HG02678 (cell line): ENCODE results near the gene PAN2.
"Not testable (repeated sequence)": the region's sequence is repeated elsewhere in the genome, so short reads cannot be mapped to it uniquely, and the experiment has no call there.

Experiments
- ATAC-seq: cut with Tn5 transposase; IDR thresholded peaks from one replicate; pipeline ENCODE4 v1.9.1; 2021; ENCODE audit warnings: mild to moderate bottlenecking, moderate library complexity; ENCODE audit not compliant: unreplicated experiment

Gene PAN2

DNA sequence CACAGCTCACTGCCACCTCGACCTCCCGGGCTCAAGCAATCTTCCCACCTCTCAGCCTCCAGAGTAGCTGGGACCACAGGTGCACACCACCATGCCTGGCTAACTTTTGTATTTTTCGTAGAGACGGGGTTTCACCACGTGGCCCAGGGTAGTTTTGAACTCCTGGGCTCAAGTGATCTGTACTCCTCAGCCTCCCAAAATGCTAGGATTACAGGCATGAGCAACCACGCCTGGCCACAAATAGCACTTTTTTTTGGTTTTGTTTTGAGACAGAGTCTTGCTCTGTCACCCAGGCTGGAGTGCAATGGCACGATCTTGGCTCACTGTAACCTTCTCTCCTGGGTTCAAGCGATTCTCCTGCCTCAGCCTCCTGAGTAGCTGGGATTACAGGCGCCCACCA is 13.5 kb upstream of the PAN2 start:
- not testable (repeated sequence) for ATAC-seq

DNA sequence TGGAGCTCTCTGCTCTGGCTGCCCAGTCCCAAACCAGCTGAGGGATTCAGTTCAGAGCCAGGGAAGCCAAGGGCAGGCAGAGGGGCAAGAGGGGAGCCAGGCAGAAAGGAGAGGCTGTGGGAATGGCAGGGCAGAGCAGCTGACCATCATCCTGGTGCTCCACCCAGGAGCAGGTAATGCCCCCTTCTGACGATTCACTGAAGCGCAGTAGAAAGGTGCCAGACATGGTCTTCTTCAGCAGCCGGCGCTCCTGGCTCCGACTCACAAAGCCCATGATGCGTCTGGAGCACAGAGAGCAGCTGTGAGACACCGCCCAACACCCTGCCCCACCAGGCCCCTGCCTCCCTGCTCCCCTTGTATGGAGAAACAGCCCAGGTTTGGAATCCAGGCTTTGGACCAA is 12.9 kb upstream of the PAN2 start:
- ATAC-seq = no peak

DNA sequence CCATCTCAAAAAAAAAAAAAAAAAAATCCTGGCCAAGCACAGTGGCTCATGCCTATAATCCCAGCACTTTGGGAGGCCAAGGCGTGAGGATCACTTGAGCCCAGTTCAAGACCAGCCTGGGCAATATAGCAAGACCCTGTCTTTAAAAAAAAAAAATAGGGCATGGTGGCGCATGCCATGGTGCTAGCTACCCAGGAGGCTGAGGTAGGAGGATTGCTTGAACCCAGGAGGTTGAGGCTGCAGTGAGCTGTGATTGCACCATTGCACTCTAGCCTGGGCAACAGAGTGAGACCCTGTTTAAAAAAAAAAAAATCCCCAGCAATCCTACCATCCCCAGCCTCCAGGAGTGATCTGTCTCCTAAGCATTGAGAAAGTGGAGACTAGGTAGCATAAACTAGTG is 8.5 kb upstream of the PAN2 start:
- not testable (repeated sequence) for ATAC-seq

DNA sequence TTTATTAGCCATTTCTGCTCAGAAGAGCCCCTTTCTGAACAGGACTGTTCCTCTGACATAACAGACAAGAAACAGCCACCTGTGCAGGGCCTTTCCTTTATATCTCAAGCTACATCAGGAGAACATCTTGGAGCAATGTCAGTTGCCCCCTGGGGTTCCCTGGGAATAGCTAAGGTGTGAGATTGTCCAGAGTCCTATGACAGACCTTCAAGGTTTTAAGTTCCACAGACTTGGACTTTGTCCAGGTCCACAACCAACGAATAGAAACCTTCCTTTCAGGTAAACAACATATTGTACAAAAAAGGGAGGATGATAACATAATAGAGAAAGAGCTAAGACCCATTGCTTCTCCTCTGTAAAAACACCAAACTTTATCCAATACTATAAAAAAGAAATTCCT is 7.8 kb upstream of the PAN2 start:
- ATAC-seq = no peak

DNA sequence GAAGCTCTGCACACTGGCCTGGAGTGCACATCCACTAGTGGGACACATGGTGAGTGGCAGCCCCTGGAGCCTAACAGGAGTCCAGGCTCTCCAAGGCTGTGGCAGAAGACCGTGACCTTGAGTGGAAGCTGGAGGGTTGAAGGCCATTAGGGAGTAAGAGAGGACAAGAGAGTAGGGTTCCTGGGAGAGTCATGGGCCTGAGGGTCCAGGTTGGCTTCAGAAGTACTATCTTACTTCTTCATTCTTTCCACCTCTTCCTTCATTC is 5.3 kb upstream of the PAN2 start:
- ATAC-seq = no peak

DNA sequence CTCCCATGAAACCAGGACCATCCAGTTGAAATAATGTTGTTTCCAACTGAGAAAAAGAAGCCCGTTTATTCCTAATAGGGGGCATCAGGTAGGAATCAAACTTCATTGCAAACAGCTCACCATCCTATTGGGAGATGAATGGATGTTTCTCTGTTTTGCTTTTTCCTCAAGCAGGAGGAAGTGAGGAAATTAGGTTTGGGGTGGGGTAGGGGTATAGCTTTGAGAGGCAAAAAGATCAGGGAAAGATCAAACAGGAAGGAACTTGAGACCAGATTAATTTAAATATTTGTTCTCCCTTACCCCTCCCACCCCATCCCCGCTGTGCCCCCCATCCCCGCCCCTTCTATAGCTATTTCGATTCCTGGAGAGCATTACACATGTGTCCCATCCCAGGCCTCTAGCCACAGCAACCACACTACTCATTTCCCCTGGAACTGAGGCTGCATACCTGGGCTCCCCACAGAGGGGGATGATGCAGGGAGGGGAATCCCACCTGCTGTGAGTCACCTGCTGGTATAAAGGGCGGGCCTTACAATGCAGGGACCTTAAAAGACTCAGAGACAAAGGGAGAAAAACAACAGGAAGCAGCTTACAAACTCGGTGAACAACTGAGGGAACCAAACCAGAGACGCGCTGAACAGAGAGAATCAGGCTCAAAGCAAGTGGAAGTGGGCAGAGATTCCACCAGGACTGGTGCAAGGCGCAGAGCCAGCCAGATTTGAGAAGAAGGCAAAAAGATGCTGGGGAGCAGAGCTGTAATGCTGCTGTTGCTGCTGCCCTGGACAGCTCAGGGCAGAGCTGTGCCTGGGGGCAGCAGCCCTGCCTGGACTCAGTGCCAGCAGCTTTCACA is 4.7 kb upstream of the PAN2 start, which contains the start of gene IL23A:
Gene IL23A (plus strand): TSS at position 577 of the 850 bp plus-strand sequence. CDS start 161 bp downstream, at position 738.
- no peak for ATAC-seq

DNA sequence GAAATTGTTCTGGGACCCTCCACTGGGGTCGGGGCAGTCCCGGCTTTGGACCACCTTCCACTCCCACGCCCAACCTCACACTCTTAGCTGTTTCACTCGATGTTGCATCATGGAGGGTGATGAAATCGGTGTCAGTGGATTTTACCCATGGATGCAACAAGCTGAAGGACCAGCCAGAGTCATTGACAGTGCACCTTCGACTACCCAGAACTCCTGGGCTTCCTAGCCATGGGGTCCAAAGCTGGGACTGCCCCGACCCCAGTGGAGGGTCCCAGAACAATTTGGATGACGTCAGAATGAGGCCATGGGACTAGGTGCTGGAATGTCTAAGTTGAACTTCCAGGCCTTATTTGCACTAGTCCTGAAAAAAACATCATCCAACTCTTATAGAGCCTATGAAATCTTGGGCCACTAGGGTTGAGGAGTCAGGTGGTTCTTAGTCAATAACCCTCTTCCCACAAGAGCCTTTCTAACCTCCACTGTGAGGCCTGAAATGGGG is 4.0 kb upstream of the PAN2 start:
- no peak for ATAC-seq

DNA sequence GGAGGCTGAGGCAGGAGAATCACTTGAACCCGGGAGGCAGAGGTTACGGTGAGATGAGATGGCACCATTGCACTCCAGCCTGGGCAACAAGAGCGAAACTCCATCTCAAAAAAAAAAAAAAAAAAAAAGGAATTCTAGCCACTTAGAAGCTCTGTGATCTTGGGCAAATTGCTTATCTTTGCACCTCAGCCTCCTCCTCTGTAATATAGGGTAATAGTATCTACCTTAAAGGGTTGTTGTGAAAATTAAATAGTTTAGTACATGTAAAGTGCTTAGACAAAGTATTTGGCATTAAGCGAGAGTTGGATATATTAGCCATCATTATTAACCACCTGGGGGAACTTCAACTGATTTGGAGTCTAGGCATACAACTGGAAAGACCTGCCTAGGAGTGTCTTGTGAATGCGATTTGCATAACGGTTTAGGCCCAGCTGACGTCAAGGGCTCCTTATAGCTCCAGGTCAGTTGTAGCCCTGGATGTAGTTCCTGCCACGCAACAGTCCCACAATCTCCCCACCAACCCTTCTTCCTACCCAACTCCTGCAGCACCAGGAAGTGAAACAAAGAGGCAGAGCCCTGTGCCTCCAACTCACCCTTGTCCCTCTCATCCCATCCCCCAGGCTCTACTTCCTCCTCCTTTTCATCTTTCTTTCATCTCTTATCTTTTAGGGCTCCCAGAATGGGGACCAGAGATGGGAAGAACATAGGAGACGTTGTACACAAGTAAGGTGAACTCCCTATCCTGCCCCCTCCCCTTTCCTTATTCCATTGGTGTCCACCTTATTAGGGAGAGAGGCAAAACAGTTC is 2.8 kb upstream of the PAN2 start:
- ATAC-seq = no peak

DNA sequence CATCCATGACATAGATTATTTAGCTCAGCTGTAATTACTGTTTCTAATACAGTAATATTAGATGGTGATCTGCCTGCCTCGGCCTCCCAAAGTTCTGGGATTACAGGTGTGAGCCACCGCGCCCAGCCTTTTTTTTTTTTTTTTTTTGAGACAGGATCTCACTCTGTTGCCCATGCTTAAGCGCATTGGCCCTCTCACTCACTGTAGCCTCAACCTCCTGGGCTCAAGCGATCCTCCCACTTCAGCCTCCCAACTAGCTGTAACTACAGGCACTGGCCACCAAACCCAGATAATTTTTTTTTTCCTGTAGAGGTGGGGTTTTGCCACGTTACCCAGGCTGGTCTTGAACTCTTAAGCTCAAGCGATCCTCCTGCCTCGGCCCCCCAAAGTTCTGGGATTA is 1.7 kb upstream of the PAN2 start:
- not testable (repeated sequence) for ATAC-seq

DNA sequence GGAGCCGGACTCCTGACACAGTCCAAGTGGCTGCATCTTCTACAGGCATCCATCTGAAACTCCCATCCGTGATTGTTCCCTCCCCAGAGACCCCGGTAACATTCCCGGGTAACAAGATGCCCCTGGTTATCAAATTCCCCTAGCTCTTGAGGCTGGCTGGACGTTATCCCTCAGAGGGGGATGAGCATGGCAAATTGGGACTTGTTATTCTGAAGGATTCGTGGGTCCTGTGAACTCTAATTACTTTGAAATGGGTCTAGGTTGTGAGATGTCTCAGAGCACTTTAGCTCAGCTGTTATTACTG is 642 bp upstream of the PAN2 start:
- no peak for ATAC-seq

DNA sequence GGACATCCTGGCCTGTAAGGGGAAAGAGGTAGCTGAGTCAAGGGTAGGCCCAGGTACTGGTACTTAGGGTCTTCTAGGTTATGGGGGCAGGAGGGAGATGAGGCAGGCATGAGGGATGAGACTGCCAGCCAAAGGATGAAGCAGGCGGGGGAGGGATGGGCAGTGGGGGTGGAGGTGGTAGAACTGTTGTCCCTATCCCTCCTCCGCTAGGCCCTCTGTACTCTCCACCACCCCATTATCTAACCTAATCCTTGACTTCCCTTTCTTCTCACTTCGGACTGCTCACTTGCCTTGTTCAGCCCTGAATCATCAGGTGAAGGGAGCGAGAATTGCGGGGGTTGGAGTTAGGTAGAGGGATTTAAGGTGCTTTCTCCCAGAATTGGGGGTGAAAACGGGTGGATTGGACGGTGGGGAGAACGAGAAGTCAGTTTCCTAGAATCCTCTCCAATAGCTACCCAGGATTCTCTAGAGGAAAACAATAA is 562 bp downstream of the PAN2 start:
- ATAC-seq = no peak

DNA sequence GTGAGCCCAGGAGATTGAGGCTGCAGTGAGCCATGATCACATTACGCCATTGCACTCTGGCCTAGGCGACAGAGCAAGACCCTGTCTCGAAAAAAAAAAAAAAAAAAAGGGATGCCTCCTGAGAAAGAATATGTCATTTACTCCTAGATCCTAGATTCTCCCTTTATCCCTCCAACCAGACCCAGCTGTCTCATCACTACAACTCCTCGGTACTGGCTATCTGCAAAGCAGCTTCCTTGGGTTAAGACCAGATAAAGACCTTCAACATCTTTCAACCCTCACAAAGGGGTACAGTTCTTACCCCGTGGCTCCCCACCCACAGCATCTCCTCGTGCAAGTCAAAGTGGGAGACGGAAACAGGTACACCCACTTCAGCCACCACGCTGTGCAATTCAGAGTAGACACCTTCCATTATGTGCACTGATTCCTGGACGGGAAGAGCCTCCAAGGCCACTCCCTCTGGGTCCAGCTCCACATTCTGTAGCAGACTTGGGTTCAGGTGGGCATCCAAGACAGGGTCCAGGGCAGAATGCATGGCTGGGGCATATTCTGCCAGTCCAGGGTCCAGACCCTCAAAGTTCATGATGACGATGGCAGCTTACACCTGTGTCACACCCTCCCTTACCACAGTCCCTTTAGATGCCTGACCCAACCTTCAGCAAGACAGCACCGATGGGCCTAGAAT is 1.1 kb downstream of the PAN2 start:
- no peak for ATAC-seq

DNA sequence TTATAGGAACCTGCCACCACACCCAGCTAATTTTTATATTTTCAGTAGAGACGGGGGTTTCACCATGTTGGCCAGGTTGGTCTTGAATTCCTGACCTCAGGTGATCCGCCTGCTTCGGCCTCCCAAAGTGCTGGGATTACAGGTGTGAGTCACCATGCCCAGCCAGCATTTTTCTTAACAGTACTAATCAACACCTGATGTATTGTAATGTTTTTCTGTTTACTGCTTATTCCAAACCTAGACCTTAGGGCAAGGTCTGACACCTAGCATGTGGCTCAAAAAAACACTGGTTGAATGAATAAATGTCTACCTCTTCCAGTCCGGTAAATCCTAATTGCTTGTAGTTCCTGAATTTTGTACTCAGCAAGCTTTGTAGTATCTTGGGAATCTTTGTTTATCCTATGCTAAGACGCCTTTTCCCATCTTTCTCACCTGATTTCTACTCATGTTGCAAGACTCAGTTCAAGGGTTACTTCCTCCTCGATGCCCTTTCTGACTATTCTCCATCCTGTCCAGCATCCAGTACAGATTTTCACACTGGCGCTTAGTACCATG is 2.8 kb downstream of the PAN2 start:
- no peak for ATAC-seq

DNA sequence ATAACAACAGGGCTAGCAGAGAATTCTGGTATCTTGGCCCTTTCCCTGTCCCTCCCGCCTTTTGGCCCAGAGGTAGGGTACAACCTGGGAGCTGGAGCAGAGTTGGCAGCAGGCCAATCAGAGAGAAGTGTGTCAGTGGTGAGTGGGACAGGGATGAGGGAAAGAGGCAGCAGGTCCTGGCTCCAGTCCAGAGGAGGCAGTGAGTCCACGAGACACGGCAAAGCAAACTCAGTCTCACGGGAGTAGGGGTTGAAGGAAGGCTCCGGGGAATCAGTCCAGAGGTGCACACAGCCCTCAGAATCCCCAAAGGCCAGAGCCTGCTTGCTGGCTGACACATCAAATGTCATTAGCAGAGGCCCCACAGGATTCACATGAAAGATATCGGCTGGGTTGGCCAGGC is 7.3 kb downstream of the PAN2 start:
- no peak for ATAC-seq

DNA sequence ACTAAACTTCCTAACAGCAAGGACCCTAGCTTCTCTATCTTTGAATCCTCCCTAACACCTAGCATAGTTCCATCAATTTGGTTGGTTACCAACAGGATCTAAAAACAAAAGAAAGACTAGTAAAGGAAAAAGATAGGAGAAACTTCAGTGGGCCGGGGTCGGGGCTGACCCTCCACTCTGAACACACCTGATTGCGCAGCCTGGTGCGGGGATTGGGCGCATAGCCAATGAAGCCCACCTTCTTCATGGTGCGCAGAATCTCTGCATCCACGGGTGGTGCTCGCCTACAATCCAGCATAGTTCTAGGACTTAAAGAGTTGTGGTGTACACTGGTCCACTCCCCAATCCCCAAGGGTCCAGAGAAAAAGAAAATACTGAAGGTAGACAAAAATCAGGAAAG is 7.7 kb downstream of the PAN2 start:
- no peak for ATAC-seq

DNA sequence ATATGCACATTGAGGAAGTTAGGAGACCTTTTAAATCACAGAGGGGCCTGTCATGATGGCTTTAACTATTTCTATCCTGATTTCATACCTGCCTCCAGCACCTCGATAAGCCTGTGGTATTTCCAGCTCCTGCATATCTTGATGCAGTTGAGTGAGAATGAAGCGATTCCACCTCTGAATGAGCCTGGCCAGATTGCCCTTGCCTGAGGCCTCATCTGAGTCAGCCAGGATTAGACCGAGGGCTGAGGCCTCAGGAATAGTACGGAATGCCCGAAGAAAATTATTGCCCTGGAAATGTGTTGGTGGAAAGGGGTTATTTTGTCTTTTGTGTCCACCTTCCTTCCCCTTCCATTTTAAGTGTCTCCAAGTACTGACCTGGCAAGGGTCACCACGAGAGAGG is 9.6 kb downstream of the PAN2 start:
- no peak for ATAC-seq

DNA sequence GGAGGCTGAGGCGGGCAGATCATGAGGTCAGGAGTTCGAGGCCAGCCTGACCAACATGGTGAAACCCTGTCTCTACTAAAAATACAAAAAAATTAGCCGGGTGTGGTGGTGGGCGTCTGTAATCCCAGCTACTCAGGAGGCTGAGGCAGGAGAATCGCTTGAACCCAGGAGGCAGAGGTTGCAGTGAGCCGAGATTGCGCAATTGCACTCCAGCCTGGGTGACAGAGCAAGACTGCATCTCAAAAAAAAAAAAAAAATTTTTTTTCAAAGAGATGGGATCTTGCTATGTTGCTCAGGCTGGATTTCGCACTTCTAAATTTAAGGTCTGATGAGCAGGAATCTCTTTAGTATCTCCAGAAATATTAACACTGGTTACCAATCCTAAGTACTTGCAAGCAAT is 12.2 kb downstream of the PAN2 start:
- ATAC-seq = not testable (repeated sequence)

DNA sequence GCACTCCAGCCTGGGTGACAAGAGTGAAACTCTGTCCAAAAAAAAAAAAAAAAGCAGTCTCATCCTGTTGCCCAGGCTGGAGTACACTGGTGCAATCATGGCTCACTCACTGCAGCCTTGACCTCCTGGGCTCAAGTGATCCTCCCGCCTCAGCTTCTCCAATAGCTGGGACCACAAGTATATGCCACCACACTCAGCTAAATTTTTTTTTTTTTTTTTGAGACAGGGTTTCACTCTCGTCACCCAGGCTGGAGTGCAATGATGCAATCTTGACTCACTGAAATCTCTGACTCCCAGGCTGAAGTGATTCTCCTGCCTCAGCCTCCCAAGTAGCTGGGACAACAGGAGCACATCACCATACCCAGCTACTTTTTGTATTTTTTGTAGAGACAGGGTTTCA is 12.8 kb downstream of the PAN2 start:
- ATAC-seq = no peak

DNA sequence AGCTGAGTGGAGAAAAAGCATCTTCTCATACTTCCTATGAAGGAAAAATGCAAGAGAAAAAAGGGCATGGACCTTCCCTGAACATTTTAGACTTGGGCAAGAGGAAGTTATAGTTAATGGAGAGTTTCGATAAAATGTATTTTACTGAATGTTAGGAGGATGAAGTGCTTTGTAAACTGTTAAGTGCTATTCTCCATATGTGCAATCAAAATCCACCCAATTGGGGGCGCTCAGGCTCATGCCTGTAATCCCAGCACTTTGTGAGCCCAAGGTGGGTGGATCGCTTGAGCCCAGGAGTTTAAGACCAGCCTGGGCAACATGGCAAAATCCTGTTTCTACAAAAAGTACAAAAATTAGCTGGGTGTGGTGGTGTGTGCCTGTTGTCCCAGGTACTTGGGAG is 16.1 kb downstream of the PAN2 start:
- no peak for ATAC-seq

DNA sequence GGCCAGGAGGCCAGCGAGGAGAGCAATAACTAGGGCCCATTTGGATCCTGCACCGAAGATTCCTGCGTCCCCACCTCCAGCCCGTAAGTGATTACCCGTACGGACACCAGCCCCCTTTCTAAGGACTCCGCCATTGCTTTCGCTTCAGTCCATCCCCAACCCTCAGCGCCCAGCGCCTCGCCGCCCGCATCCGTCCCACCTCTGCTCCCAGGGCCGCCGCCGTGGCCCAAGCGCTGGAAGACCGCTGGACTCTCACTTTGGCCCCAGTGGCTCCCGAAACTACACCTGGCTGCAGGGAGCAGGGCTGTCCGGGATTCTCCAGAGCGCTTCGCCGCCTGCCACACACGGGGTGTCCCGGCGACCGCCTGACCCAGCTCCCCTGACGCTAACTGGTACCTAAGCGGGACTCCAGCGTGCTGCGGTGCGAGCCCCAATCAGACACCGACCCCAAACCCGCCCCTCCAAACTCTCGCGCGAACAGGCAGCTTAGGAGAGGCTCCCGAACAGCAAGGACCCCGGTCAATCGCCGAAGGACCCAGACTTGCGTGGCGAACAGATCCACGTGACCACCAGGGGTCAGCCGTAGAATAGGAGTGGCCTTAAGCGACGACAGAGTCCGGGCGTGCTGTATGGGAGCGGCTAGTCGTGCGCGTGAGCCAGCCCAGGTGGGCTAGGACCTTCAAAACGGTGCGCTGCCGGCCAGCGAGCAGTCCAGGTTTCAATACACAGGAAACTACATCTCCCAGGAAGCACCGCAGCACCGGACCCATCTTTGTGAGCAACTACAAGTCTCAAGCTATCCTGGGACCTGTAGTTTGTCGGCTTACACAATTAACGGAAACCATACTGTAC is 18.0 kb downstream of the PAN2 start, which contains the start of gene CNPY2:
Gene CNPY2 (minus strand): TSS at position 367 of the 852 bp plus-strand sequence. CDS start 771 bp downstream, outside the sequence.
- peak; percentile 90 for ATAC-seq
